Measurements from ENCODE around the gene DIS3L2.
"Not testable (repeated sequence)": the region's sequence is repeated elsewhere in the genome, so short reads cannot be mapped to it uniquely, and the experiment has no call there.

- not testable (repeated sequence) for TF ChIP-seq CTCF (IDR thresholded peaks at IDR 0.05; ENCODE audit: control extremely low read depth in 1 of 3, insufficient read depth in 1 of 3, low read depth in 1 of 3, low read length in 3 of 3); EGR1 (IDR thresholded peaks at IDR 0.05; ENCODE audit: borderline replicate concordance, low read depth, low read length); POLR2A (IDR thresholded peaks at IDR 0.05; ENCODE audit: control extremely low read depth in 1 of 2, low read depth in 2 of 2, low read length in 2 of 2); TEAD4 (IDR thresholded peaks at IDR 0.05; ENCODE audit: low read depth, low read length); RNF2 (IDR thresholded peaks at IDR 0.05; ENCODE audit: borderline replicate concordance, low read depth, low read length, missing control alignments, poor library complexity, severe bottlenecking); SP1 (IDR thresholded peaks at IDR 0.05; ENCODE audit: low read depth, low read length); NANOG (IDR thresholded peaks at IDR 0.05; ENCODE audit: insufficient read depth, low read depth, low read length, poor library complexity, severe bottlenecking); CEBPB (IDR thresholded peaks at IDR 0.05; ENCODE audit: low read depth, low read length)
Observed at GRCh38 chr2:232334136-232334884, 372.8 kb downstream of the DIS3L2 start.

Data from H1 (cell line).